HG02798 (cell line): ENCODE measurements around the gene SDHA.

Experiments used
- ATAC-seq: cut with Tn5 transposase; IDR thresholded peaks from one replicate; pipeline ENCODE4 v1.9.1; 2021; ENCODE audit warnings: mild to moderate bottlenecking; ENCODE audit not compliant: unreplicated experiment, poor library complexity

The SDHA gene

DNA sequence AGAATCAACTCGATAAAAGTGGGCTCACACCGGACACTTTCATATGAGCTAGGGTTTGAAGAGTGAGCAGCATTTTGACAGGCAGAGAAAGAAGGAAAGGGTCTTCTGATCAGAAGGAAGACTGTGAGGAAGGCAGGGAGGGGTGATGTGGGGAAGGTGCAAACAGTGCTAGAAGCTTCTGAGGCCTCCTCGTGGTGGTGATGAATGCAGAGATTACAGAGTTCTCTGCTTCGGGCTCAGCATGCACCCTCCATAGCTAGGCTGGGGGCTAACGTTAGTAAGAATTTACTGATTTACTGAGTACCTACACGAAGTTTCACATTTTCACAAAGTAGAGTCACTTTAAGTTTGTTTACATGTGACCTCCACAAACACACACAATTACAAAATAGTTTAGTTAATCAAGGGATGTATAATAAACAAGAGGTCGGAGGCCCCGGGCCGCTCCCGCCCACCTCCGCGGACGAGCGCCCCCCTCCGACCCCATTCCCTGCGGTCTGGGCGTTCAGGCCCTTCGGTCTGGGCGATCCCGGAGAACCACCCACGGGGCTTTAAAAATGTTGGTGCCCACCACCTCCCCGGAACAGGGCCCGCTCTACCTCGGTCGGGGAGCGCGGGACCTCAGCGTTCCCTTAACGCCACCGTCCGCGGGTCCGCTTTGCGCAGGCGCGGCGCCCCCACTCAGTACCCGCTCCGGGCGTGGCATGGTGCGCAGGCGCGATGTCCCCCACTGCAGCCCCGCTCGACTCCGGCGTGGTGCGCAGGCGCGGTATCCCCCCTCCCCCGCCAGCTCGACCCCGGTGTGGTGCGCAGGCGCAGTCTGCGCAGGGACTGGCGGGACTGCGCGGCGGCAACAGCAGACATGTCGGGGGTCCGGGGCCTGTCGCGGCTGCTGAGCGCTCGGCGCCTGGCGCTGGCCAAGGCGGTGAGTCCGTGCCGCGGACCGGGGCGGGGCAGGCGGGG, at the start of gene SDHA, which contains the start of gene CCDC127:
TSS of gene SDHA (plus strand) at position 827 of the 963 bp plus-strand sequence. CDS start at position 863, 36 bp downstream.
TSS of gene CCDC127 (minus strand) at position 660 of the 963 bp plus-strand sequence. CDS start 1,304 bp downstream, outside the sequence.
- ATAC-seq, result peak; percentile 90

- ATAC-seq, result no peak
These were observed 48.9 kb upstream of the SDHA start for GRCh38 chr5:169071-169727.

DNA sequence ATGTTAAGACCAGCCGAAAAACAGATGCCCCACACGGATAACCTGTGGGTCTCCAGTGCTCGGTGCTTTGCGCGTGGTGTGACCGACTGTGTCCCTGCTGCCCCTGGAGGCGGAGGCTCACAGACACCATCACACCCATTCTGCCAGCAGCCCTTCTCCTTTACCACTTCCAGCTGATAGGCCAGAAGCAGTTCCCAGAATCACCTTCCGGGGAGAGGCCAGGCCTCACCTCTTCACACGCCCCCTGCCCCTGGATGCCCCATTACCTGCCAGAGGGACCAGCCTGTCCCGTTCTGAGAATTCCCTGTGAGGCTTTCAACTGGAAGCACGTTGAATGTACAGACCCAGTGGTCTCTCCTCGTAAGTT, 48.4 kb upstream of the SDHA start:
- ATAC-seq, result no peak

GRCh38 chr5:170971-171800, 46.9 kb upstream of the SDHA start:
- ATAC-seq, result no peak

- ATAC-seq, result no peak
These were observed 46.3 kb upstream of the SDHA start for GRCh38 chr5:171801-172331.

DNA sequence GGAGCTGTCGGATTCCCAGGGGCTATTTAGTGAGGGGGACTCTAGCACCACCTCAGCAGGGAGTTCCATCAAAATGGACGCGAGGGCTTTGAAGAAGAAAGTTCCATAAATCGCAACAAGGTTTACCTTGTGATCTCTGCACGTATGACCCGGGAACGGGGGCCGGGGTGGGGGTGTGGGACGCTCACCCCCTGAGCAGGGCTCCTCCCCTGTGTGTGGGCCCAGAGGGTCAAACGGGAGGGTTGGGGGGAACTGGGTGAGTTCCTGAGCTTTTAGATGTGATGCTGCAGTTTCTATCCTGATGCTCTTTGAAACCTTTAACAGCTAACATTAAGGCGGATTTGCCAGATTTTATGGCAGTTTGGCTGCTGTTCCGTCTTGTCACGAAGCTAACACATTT, 45.7 kb upstream of the SDHA start:
- no peak for ATAC-seq

- no peak for ATAC-seq
These were observed 45.3 kb upstream of the SDHA start for GRCh38 chr5:172841-173251.

DNA sequence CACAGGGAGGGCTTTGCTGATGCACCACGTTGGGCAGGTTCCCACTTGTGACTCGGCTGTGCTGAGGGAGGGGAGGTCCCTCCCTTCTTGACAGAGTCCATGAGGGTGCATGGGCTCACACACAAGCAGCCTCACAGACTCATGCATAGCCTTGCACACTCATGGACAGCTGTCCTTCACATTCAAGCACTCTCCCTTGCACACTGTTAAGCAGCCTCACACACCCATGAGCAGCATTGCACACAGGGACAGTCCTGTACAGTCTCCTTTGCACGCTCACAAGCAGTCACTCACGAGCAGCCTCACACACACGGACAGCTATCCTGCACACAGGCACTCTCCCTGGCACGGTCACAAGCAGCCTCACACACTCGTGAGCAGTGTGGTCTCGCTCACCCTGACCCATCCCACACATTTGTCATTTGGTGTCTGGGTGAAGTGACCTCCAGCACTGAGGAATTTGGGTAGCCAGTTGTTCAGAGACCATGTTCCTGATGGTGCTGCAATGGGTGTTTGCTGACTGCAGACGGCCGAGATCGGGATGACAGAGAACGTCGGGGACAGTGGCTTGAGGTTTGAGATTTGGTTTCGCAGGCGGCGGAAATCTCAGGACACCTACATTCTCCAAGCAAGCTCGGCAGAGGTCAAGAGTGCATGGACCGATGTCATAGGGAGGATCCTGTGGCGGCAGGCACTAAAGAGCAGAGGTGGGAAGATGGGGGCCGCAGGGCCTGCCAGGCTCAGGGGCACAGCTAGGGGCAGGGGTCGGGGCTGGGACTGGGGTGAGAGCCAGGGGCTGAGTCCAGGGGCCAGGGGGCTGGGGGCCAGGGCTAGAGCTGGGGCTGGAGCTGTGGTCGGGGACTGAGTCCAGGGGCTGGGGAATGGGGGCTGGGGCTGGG, 44.5 kb upstream of the SDHA start:
- no peak for ATAC-seq

DNA sequence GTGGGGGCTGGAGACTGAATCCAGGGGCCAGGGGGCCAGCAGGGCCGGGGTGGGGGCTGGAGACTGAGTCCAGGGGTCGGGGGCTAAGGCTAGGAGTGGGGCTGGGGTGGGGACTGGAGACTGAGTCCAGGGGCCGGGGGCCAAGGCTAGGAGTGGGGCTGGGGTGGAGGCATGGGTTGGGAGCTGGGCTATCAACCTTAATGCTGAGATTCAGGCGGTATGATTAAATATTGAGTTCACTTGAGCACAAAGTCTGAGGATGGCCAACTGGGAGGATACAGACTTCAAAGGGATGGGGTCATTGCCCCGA, 43.9 kb upstream of the SDHA start:
- no peak for ATAC-seq

- no peak for ATAC-seq
These were observed 43.1 kb upstream of the SDHA start for GRCh38 chr5:174876-175465.

- no peak for ATAC-seq
These were observed 41.8 kb upstream of the SDHA start for GRCh38 chr5:176296-176823.

DNA sequence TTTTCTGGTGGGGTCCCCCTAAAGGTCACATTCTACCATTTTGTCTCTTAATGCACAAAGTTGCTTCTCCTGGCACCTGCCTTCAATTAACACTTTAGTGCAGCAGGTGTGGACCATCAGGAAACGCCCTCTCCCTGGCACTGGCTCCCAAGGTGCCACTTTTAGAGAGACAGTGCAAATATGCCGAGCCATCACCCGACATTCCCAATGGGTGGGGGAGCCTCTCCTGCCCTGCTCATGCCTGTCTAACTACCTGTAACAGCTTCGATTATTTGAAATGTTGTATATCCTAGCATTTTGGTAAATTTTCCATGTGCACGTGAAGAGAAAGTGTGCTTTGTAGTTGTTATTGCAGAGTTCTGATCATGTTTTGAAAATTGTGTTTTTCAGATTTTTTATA, 40.0 kb upstream of the SDHA start:
- ATAC-seq, result no peak

DNA sequence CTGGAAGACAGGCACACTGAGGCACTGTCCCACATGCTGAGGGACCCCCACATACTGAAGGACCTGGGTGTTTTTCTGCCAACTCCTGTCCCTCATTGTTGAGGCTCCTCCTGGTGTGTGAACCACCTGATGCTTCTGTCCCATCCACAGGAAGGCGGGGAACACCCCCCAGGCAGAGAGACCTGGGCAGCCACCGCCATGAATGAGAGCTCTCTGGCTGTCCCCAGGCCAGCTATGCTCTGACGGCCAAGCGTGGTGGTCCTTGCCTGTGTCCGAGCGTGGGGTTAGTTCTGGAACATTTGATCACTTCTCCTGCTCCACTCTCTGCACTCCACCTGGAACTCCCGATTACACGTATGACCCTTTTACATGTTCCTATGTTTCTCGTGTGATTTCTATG, 38.7 kb upstream of the SDHA start:
- no peak for ATAC-seq

GRCh38 chr5:180286-180918, 37.7 kb upstream of the SDHA start:
- ATAC-seq, result no peak

DNA sequence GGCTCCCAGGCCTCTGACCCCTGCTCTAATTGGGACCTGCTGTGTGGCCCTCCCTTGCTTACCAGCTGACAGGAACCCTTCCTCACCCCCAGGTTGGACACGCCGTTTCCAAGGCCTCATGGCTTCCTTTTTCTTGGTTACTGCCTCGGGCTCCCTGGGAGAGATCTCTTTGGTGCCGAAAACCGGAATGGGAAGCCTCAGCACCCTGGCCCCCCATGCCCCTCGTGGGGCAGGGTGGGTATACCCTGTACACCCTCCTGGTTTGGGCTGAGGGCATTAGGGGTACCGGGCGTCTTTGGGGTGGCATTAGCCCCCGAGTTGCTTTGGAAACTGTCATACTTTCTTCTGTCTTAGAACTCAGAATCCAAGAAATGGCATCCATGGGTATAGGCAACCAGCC, 37.0 kb upstream of the SDHA start:
- no peak for ATAC-seq

- no peak for ATAC-seq
These were observed 36.6 kb upstream of the SDHA start for GRCh38 chr5:181566-181965.

DNA sequence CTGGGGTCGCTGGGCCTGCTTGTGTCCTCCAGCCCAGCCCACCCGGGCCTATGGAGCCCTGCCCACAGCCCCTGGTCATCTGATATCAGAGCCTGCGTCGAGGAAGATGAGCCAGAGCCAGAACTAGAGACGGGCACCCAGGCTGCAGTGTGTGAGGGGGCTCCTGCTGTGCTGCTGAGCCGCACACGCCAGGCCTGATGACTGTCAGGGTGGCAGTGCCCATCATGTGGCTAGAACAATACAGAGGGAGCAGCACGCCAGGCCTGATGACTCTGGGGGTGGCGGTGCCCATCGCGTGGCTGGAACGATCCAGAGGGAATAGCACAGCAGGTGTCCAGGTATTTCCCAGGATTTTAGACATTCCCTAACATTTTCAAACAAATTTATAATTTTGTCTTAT, 36.0 kb upstream of the SDHA start:
- ATAC-seq, result no peak

DNA sequence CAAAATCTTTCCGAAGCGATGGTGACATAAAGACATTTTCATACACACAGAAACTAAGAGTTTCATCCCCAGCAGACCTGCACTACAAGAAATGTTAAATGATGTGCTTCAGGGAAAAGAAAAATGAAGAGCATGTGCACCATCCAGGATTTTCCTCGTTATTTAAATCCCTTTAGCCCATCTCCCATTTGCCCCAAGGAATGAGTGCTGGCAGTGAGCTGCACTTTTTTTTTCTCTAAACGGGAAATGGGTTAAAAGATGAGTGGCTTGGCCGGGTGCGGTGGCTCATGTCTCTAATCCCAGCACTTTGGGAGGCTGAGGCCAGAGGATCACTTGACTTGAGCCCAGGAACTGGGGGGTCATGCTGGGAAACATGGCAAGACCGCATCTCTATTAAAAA, 33.6 kb upstream of the SDHA start:
- ATAC-seq, result no peak
